H1 (cell line): ENCODE results near the gene DHRS4L2. TPM values are rescaled to one million over a fixed set of nuclear protein-coding genes. Genes with fewer than 3 reads are reported as not detected.
"Not testable (repeated sequence)": the region's sequence is repeated elsewhere in the genome, so short reads cannot be mapped to it uniquely, and the experiment has no call there.

ENCODE experiments used
- CTCF ChIA-PET: fragments of 300-600 bp; sonication (Branson Sonifier 250); formaldehyde crosslinking; loops from one replicate; lab custom pipeline; 2021; ENCODE audit not compliant: partially characterized antibody; lab: Charles Lee
- POLR2A ChIA-PET: fragments of 300-600 bp; sonication (Branson Sonifier 250); formaldehyde crosslinking; loops from one replicate; lab custom pipeline; 2021; ENCODE audit warnings: inconsistent platforms; ENCODE audit not compliant: partially characterized antibody; lab: Charles Lee
- DNase-seq, 2 experiments: peaks; one replicate each; pipeline versions ENCODE4 v3.0.0 to v3.0.0-alpha.2; 2010 to 2022; ENCODE audit warnings: low spot score in 2 of 2, low read depth in 1 of 2, mixed read lengths in 1 of 2
- FAIRE-seq: peaks from 2 replicates; lab custom pipeline; 2011; peaks lifted over from hg19 to GRCh38; lab: Jason Lieb, UNC
- H2AFZ ChIP-seq: 2 replicates; pipeline ENCODE4 v1.8.1; 2012; ENCODE audit warnings: low read length, inconsistent platforms
- H2AK5ac ChIP-seq: 2 replicates; pipeline ENCODE4 v1.6.1; 2013; ENCODE audit warnings: low read depth, low read length
- H2BK120ac ChIP-seq: replicated peaks from 2 replicates; pipeline ENCODE3; 2013; ENCODE audit warnings: low read depth, low read length, inconsistent platforms
- H2BK12ac ChIP-seq: 2 replicates; pipeline ENCODE4 v1.6.1; 2013; ENCODE audit warnings: low read depth, low read length
- H2BK15ac ChIP-seq: 2 replicates; pipeline ENCODE4 v1.6.1; 2013; ENCODE audit warnings: low read length
- H2BK20ac ChIP-seq: 2 replicates; pipeline ENCODE4 v1.6.1; 2013; ENCODE audit warnings: low read length
- H2BK5ac ChIP-seq: 2 replicates; pipeline ENCODE4 v1.6.1; 2013; ENCODE audit warnings: low read depth, low read length
- H3K14ac ChIP-seq: 2 replicates; pipeline ENCODE4 v1.6.1; 2013; ENCODE audit warnings: inconsistent platforms; ENCODE audit not compliant: insufficient read length
- H3K18ac ChIP-seq: 2 replicates; pipeline ENCODE4 v1.6.1; 2013; ENCODE audit warnings: low read length; ENCODE audit errors: extremely low read depth
- H3K23ac ChIP-seq: 2 replicates; pipeline ENCODE4 v1.6.1; 2013; ENCODE audit warnings: inconsistent platforms; ENCODE audit not compliant: insufficient read length
- H3K23me2 ChIP-seq: 2 replicates; pipeline ENCODE4 v1.6.1; 2013; ENCODE audit warnings: low read depth, low read length
- H3K27ac ChIP-seq: 2 replicates; pipeline ENCODE4 v1.6.1; 2011; ENCODE audit warnings: low read depth, low read length, inconsistent platforms
- H3K27me3 ChIP-seq, 4 experiments: replicated peaks in 1 of 4; 1 replicate in 1 of 4; 2 replicates in 3 of 4; pipeline versions ENCODE4 v1.6.1 to v1.8.1; 2011 to 2013; ENCODE audit warnings: low read length in 3 of 4, mild to moderate bottlenecking in 3 of 4, inconsistent platforms in 2 of 4, mixed read lengths in 2 of 4, moderate library complexity in 1 of 4; ENCODE audit not compliant: control insufficient read depth in 3 of 4, insufficient read depth in 3 of 4; ENCODE audit errors: extremely low read depth in 1 of 4
- H3K36me3 ChIP-seq, 4 experiments: 2 replicates each; pipeline versions ENCODE4 v1.6.1 to v1.8.1; 2011 to 2013; ENCODE audit warnings: mild to moderate bottlenecking in 4 of 4, low read length in 3 of 4, moderate library complexity in 2 of 4, control low read depth in 1 of 4, inconsistent platforms in 1 of 4; ENCODE audit not compliant: insufficient read depth in 4 of 4, control insufficient read depth in 2 of 4
- H3K4ac ChIP-seq: replicated peaks from 2 replicates; pipeline ENCODE3; 2013; ENCODE audit warnings: low read length, low read depth, mixed read lengths, inconsistent platforms; ENCODE audit not compliant: insufficient read length
- H3K4me1 ChIP-seq, 4 experiments: replicated peaks in 1 of 4; 1 replicate in 1 of 4; 2 replicates in 3 of 4; pipeline versions ENCODE4 v1.6.1 to v1.8.1; 2011 to 2013; ENCODE audit warnings: low read length in 3 of 4, inconsistent platforms in 2 of 4, mixed read lengths in 1 of 4; ENCODE audit not compliant: insufficient read depth in 4 of 4, control insufficient read depth in 3 of 4
- H3K4me2 ChIP-seq, 2 experiments: 2 replicates each; pipeline versions ENCODE4 v1.6.1 to v1.8.1; 2011 to 2013; ENCODE audit warnings: low read depth in 2 of 2, low read length in 2 of 2, control low read depth in 1 of 2, inconsistent platforms in 1 of 2, mild to moderate bottlenecking in 1 of 2; ENCODE audit not compliant: insufficient read depth in 1 of 2
- H3K4me3 ChIP-seq, 4 experiments: fragments of 200-600, 300-600 bp in 1 of 4; sonication (generic), shearing (Covaris generic), sonication (Bioruptor Twin) in 1 of 4; 2 replicates each; pipeline versions ENCODE4 v1.5.1 to v1.8.1; 2011 to 2016; ENCODE audit warnings: low read length in 4 of 4, low read depth in 3 of 4, control low read depth in 2 of 4, inconsistent platforms in 2 of 4, mild to moderate bottlenecking in 2 of 4, mixed read lengths in 1 of 4, moderate library complexity in 1 of 4; ENCODE audit not compliant: insufficient read depth in 2 of 4; ENCODE audit errors: extremely low read depth in 1 of 4
- H3K56ac ChIP-seq: replicated peaks from 2 replicates; pipeline ENCODE3; 2013; ENCODE audit warnings: low read depth, mild to moderate bottlenecking, mixed read lengths, low read length, inconsistent platforms; ENCODE audit not compliant: insufficient read length
- H3K79me1 ChIP-seq: 2 replicates; pipeline ENCODE4 v1.6.1; 2013; ENCODE audit warnings: low read depth, low read length, control low read depth
- H3K79me2 ChIP-seq, 2 experiments: 2 replicates each; pipeline versions ENCODE4 v1.6.1 to v1.8.1; 2012 to 2013; ENCODE audit warnings: low read length in 2 of 2, mild to moderate bottlenecking in 2 of 2, inconsistent platforms in 1 of 2; ENCODE audit not compliant: insufficient read depth in 2 of 2, control insufficient read depth in 1 of 2
- H3K9ac ChIP-seq, 4 experiments: replicated peaks in 1 of 4; 1 replicate in 1 of 4; 2 replicates in 3 of 4; pipeline versions ENCODE4 v1.6.1 to v1.8.1; 2011 to 2013; ENCODE audit warnings: low read depth in 3 of 4, low read length in 3 of 4, control low read depth in 2 of 4, mild to moderate bottlenecking in 2 of 4, moderate library complexity in 2 of 4, inconsistent platforms in 1 of 4; ENCODE audit errors: extremely low read depth in 1 of 4
- H3K9me3 ChIP-seq, 2 experiments: 2 replicates each; pipeline versions ENCODE4 v1.6.1 to v1.8.1; 2012 to 2013; ENCODE audit warnings: mild to moderate bottlenecking in 2 of 2, moderate library complexity in 2 of 2, control low read depth in 1 of 2, inconsistent platforms in 1 of 2, low read depth in 1 of 2, low read length in 1 of 2, mixed read lengths in 1 of 2; ENCODE audit not compliant: insufficient read depth in 2 of 2
- H4K20me1 ChIP-seq, 2 experiments: replicated peaks in 1 of 2; 2 replicates each; pipeline versions ENCODE3 to v1.8.1; 2011 to 2013; ENCODE audit warnings: inconsistent platforms in 2 of 2, low read length in 2 of 2, mild to moderate bottlenecking in 1 of 2; ENCODE audit not compliant: insufficient read depth in 2 of 2, control insufficient read depth in 1 of 2
- H4K5ac ChIP-seq: 2 replicates; pipeline ENCODE4 v1.6.1; 2013; ENCODE audit warnings: low read length, low read depth, mixed read lengths, inconsistent platforms; ENCODE audit not compliant: insufficient read length
- H4K8ac ChIP-seq: 2 replicates; pipeline ENCODE4 v1.8.0; 2013; ENCODE audit warnings: mild to moderate bottlenecking, moderate library complexity, low read length, inconsistent platforms; ENCODE audit not compliant: insufficient read depth; ENCODE audit errors: extremely low read depth
- H4K91ac ChIP-seq: replicated peaks from 2 replicates; pipeline ENCODE3; 2013; ENCODE audit warnings: low read length, mixed read lengths, inconsistent platforms; ENCODE audit not compliant: insufficient read length
- WGBS, 2 experiments: shearing (Covaris generic) in 1 of 2; methylation state at CpG; one replicate each; pipeline versions ENCODE4 v1.1.6 to v1.1.7; 2013 to 2015; ENCODE audit warnings: low lambda C conversion rate in 2 of 2, mixed read lengths in 2 of 2, inconsistent platforms in 1 of 2, low coverage in 1 of 2, missing lambda C conversion rate in 1 of 2; ENCODE audit not compliant: insufficient replicate concordance in 2 of 2, insufficient coverage in 1 of 2, insufficient read length in 1 of 2; ENCODE audit errors: extremely low coverage in 1 of 2, missing lambda C conversion rate in 1 of 2; 5-methylcytosine and 5-hydroxymethylcytosine counted together
- polyA plus RNA-seq, 7 experiments: library from polyadenylated mRNA; depleted of rRNA in 3 of 7; stranded (reverse) in 5 of 7; unstranded in 2 of 7; fragments of >200 nt in 5 of 7; fragments of 200-250 nt in 2 of 7; gene quantifications; 1 replicate in 5 of 7; 2 replicates in 1 of 7; 4 replicates in 1 of 7; pipeline versions ENCODE4 v1.2.1 to v1.2.3, GENCODE V29; 2011 to 2013; ENCODE audit warnings: missing spikeins in 2 of 7, mixed read lengths in 2 of 7
- total RNA-seq: library from RNA; stranded (reverse); fragmentation: NEBNext Ultra II Directional; extraction: Animal tissue kit (Norgen Biotek cat#: 25700); gene quantifications from 2 replicates; pipeline ENCODE4 v1.2.1, GENCODE V29; 2021

The DHRS4L2 gene
- total and polyA plus RNA-seq, 2 of the 8 experiments (the other 6 are each of a cell fraction or from before 2014, with no cell fraction given) = 12.3 to 15.4 TPM

GRCh38 chr14:23969481-23970282, 19.0 kb upstream of the DHRS4L2 start:
- H3K36me3 ChIP-seq, H3K27me3 ChIP-seq, H3K56ac ChIP-seq, H4K20me1 ChIP-seq, H3K9me3 ChIP-seq, H2BK12ac ChIP-seq, H3K4ac ChIP-seq, H3K23me2 ChIP-seq, H3K23ac ChIP-seq, H4K91ac ChIP-seq, H2BK5ac ChIP-seq, H3K27ac ChIP-seq, H4K5ac ChIP-seq, H3K79me1 ChIP-seq, H2AK5ac ChIP-seq, FAIRE-seq, POLR2A ChIA-PET, H3K79me2 ChIP-seq, CTCF ChIA-PET, H3K4me1 ChIP-seq, H2BK20ac ChIP-seq, H3K14ac ChIP-seq, H3K18ac ChIP-seq, H2BK120ac ChIP-seq, H2AFZ ChIP-seq, H3K9ac ChIP-seq, H2BK15ac ChIP-seq: not testable (repeated sequence)
- Histone ChIP-seq H3K4me2 (peak overlapping the region; percentile 59), H4K8ac (peak overlapping the region; percentile 51; the same call in 1 of the 2 replicates), H3K4me3 (peak overlapping the region; percentile 3 to 46 (median 18); a peak in 5 of 8 replicates)
- peak in 1 of 2 experiments; percentile 68 for DNase-seq
- WGBS, 2 experiments = 29% methylated on average over 22 of the region's 61 CpGs; no CpG with 5 or more reads in 1 of the 2 experiments
